GM12878 (cell line): ENCODE results near the gene TUB. TPM values are rescaled to one million over a fixed set of nuclear protein-coding genes. Genes with fewer than 3 reads are reported as not detected.

Experiments used
- ATAC-seq: fragments of 200-7000 bp; cut with Tn5 transposase; 3 replicates; pipeline ENCODE4 v1.9.1; 2020; ENCODE audit warnings: mild to moderate bottlenecking, moderate library complexity
- BruUV-seq: library from RNA; stranded (reverse); fragments of 400-500 nt; replicated peaks from 2 replicates; lab custom pipeline; 2021; lab: Mats Ljungman, UMichigan
- CTCF ChIA-PET: fragments of 300-600 bp; sonication (Branson Sonifier 250); formaldehyde crosslinking; extraction: SDS; loops from one replicate; lab custom pipeline; 2021; ENCODE audit warnings: inconsistent platforms; lab: Yijun Ruan, JAX
- POLR2A ChIA-PET: fragments of 350-600 bp; formaldehyde crosslinking; extraction: SDS; loops from one replicate; lab custom pipeline; 2021; ENCODE audit warnings: inconsistent platforms; lab: Charles Lee
- RAD21 ChIA-PET: fragments of 300-600 bp; sonication (Branson Sonifier 250); formaldehyde crosslinking; loops from one replicate; lab custom pipeline; 2023; ENCODE audit warnings: antibody characterized with exemption; ENCODE audit not compliant: unreplicated experiment; lab: Charles Lee
- SMC1A ChIA-PET: fragments of 300-600 bp; sonication (Branson Sonifier 250); formaldehyde crosslinking; loops from one replicate; lab custom pipeline; 2023; ENCODE audit not compliant: unreplicated experiment, uncharacterized antibody; lab: Charles Lee
- DNase-seq: peaks from one replicate; pipeline ENCODE4 v3.0.0-alpha.2; 2011; ENCODE audit warnings: low read depth, low spot score
- FAIRE-seq: peaks from 3 replicates; lab custom pipeline; 2011; peaks lifted over from hg19 to GRCh38; lab: Jason Lieb, UNC
- H2AFZ ChIP-seq: 2 replicates; pipeline ENCODE4 v1.6.0; 2011; ENCODE audit warnings: low read depth, low read length, control low read depth; ENCODE audit not compliant: control insufficient read depth
- H3K27ac ChIP-seq: 2 replicates; pipeline ENCODE4 v1.5.1; 2011; ENCODE audit warnings: control low read depth; ENCODE audit not compliant: control insufficient read depth, insufficient read depth
- H3K27me3 ChIP-seq, 2 experiments: replicated peaks in 1 of 2; 2 replicates each; pipeline versions ENCODE4 v1.6.0 to v1.6.1; 2011; ENCODE audit warnings: low read length in 1 of 2; ENCODE audit not compliant: control insufficient read depth in 2 of 2, insufficient read depth in 2 of 2
- H3K36me3 ChIP-seq, 2 experiments: 2 replicates each; pipeline ENCODE4 v1.5.1; 2011; ENCODE audit warnings: low read length in 1 of 2; ENCODE audit not compliant: control insufficient read depth in 2 of 2, insufficient read depth in 2 of 2
- H3K4me1 ChIP-seq: 2 replicates; pipeline ENCODE4 v1.6.1; 2011; ENCODE audit warnings: mild to moderate bottlenecking, low read length, moderate library complexity, mixed read lengths; ENCODE audit not compliant: control insufficient read depth, insufficient read depth
- H3K4me2 ChIP-seq: 2 replicates; pipeline ENCODE4 v1.6.0; 2011; ENCODE audit warnings: control low read depth; ENCODE audit not compliant: control insufficient read depth, insufficient read depth
- H3K4me3 ChIP-seq: fragments of 200-600 bp; sonication (generic); 2 replicates; pipeline ENCODE4 v1.5.1; 2016
- H3K79me2 ChIP-seq: 2 replicates; pipeline ENCODE4 v1.6.0; 2011; ENCODE audit warnings: low read length; ENCODE audit not compliant: control insufficient read depth, insufficient read depth
- H3K9ac ChIP-seq: 2 replicates; pipeline ENCODE4 v1.8.0; 2011; ENCODE audit warnings: low read length, control low read depth, mixed read lengths; ENCODE audit not compliant: control insufficient read depth, insufficient read depth
- H3K9me3 ChIP-seq: replicated peaks from 3 replicates; pipeline ENCODE4 v1.5.1; 2011; ENCODE audit warnings: mild to moderate bottlenecking, low read length; ENCODE audit not compliant: control insufficient read depth, insufficient read depth
- H4K20me1 ChIP-seq: 2 replicates; pipeline ENCODE4 v1.6.0; 2011; ENCODE audit not compliant: control insufficient read depth, insufficient read depth
- CHD4 ChIP-seq: fragments of 200-600 bp; sonication (generic); IDR thresholded peaks from 2 replicates; pipeline ENCODE4 v1.6.1; 2016; ENCODE audit warnings: mild to moderate bottlenecking
- FOS ChIP-seq: IDR thresholded peaks from 3 replicates; pipeline ENCODE4 v1.6.1; 2011; ENCODE audit warnings: borderline replicate concordance; ENCODE audit not compliant: insufficient read length; ENCODE audit errors: extremely low read depth
- GABPA ChIP-seq: IDR thresholded peaks from 2 replicates; pipeline ENCODE4 v1.6.1; 2014; ENCODE audit warnings: antibody characterized with exemption, low read depth, mild to moderate bottlenecking, inconsistent platforms
- NRF1 ChIP-seq: conservative IDR thresholded peaks from 2 replicates; pipeline ENCODE4 v1.6.1; 2011; ENCODE audit warnings: mild to moderate bottlenecking, low read depth, low read length, improper control_type of control experiment
- SRF ChIP-seq, 2 experiments: IDR thresholded peaks; 2 replicates each; pipeline ENCODE4 v1.6.1; 2011; ENCODE audit warnings: low read depth in 2 of 2, low read length in 2 of 2, mild to moderate bottlenecking in 1 of 2, moderate library complexity in 1 of 2
- YBX1 ChIP-seq: fragments of 450-650 bp; IDR thresholded peaks from 2 replicates; pipeline ENCODE4 v1.6.1; 2016; ENCODE audit warnings: antibody characterized with exemption
- ZNF24 ChIP-seq: fragments of 450-650 bp; IDR thresholded peaks from 2 replicates; pipeline ENCODE4 v1.6.1; 2017; ENCODE audit warnings: antibody characterized with exemption, mild to moderate bottlenecking
- WGBS: methylation state at CpG from one replicate; pipeline ENCODE4 v1.1.6; 2016; ENCODE audit warnings: low lambda C conversion rate; ENCODE audit not compliant: insufficient replicate concordance, insufficient coverage; ENCODE audit errors: missing lambda C conversion rate; 5-methylcytosine and 5-hydroxymethylcytosine counted together
- in situ Hi-C: fragments of 300-500 bp; cut with MboI; formaldehyde crosslinking; loops from 9 replicates; pipeline ENCODE4 v1.14.3; 2018; ENCODE audit warnings: mixed read lengths
- intact Hi-C: fragments of 100-400 bp; cut with micrococcal nuclease; formaldehyde crosslinking; loops from one replicate; pipeline ENCODE4 v1.14.2; 2022; ENCODE audit not compliant: unreplicated experiment
- polyA plus RNA-seq, 11 experiments: library from polyadenylated mRNA; depleted of rRNA in 4 of 11; unstranded in 6 of 11; stranded (reverse) in 5 of 11; fragments of >200 nt; fragmentation: Nextera tagmentation in 4 of 11; fragmentation: Illumina TruSeq in 1 of 11; extraction: Ambion mirVana in 4 of 11; extraction: Trizol in 1 of 11; gene quantifications; 1 replicate in 1 of 11; 2 replicates in 10 of 11; pipeline versions ENCODE4 v1.2.1 to v1.2.3, GENCODE V29; 2011 to 2016; ENCODE audit warnings: inconsistent platforms in 2 of 11, missing spikeins in 2 of 11, low read depth in 1 of 11
- total RNA-seq, 4 experiments: library from RNA; depleted of rRNA in 3 of 4; stranded (reverse); fragments of >200 nt in 3 of 4; fragmentation: Illumina TruSeq in 1 of 4; extraction: Trizol in 1 of 4; gene quantifications; 2 replicates each; pipeline versions ENCODE4 v1.2.1 to v1.2.3, GENCODE V29; 2013 to 2021
- TF ChIP-seq, protein P1 (sequence below): IDR thresholded peaks from 2 replicates; pipeline ENCODE4 v1.6.1; 2011; ENCODE audit warnings: low read depth, low read length, improper control_type of control experiment, borderline replicate concordance
- TF ChIP-seq, protein P2 (sequence below): IDR thresholded peaks from 2 replicates; pipeline ENCODE4 v1.6.1; 2012; ENCODE audit warnings: mild to moderate bottlenecking, low read depth, low read length
- TF ChIP-seq, protein P3 (sequence below): fragments of 450-650 bp; IDR thresholded peaks from 2 replicates; pipeline ENCODE4 v1.6.1; 2017; ENCODE audit warnings: borderline replicate concordance
- TF ChIP-seq, protein P4 (sequence below): fragments of 450-650 bp; IDR thresholded peaks from 2 replicates; pipeline ENCODE4 v1.6.1; 2018; ENCODE audit warnings: mild to moderate bottlenecking, low read depth, moderate library complexity; ENCODE audit not compliant: partially characterized antibody

Gene TUB
- total and polyA plus RNA-seq, 10 of the 15 experiments (the other 5 are each of a cell fraction or from before 2014, with no cell fraction given) = 0.01 to 0.06 (median 0.03) TPM; not detected in 6

DNA sequence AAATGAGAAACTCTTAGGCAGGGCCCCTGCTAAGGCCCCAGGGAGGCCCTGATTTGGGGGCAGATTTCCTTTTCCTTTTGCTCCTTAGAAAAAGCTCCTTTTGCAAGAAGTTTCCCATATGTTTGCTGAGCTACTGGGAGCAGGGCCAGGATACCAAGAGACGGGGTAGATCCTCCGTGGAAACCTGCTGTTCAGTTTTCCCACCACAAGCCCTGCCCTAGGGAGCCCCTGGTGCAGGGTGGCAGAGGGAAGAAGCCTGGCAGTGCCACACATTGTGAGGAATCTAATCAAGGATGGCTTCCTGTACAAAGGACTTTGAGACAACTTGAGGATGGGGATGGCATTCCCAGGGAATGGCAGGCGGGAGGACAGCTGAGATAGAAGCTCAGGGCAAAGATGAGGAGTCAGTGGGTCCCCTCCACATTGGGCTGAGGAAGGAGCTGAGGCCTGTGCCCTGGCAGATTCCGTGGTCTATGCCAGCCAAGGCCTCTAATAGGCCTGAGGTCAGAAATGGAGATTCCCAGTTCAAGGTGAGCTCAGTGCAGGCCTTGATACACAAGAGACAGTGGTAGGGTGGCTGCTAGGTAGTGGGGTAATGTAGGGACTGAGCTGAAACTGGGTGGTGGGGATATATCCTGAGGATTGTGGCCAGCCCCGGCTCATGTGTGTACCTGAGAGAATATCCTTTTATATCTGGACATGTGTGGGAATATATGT is 15.0 kb downstream of the TUB start:
- Histone ChIP-seq H3K79me2 (no peaks in the 10 kb centered on the region), H3K27ac (no peak overlapping the region), H3K27me3 (no peaks in the 10 kb centered on the region), H3K9me3 (no peaks in the 10 kb centered on the region), H3K36me3 (no peaks in the 10 kb centered on the region), H2AFZ (no peak overlapping the region), H3K4me1 (no peaks in the 10 kb centered on the region), H3K4me3 (no peak overlapping the region), H4K20me1 (no peaks in the 10 kb centered on the region), H3K4me2 (no peak overlapping the region), H3K9ac (no peak overlapping the region)
- ChIA-PET SMC1A (interaction anchor here (0.6 to 2.0 kb wide), 3 partner anchors 59 to 89 kb away, joined by 3 to 8 read pairs (median 3); no protein-coding TSS in a partner anchor), POLR2A (no interaction called here), CTCF (interaction anchor here (0.7 to 2.5 kb wide), 5 partner anchors 61 to 999 kb away, joined by 3 to 14 read pairs (median 5); no protein-coding TSS in a partner anchor), RAD21 (interaction anchor here (0.7 to 1.4 kb wide), 3 partner anchors 63 to 101 kb away, joined by 3 to 5 read pairs (median 3); no protein-coding TSS in a partner anchor)
- intact Hi-C loops = loop anchor here (10.0 kb wide), 1 partner anchor 201 kb away; no protein-coding TSS in a partner anchor
- ATAC-seq = no peak
- WGBS = 27% methylated on average over 5 of the region's 5 CpGs
- in situ Hi-C loops = loop anchor here (5.0 kb wide), 1 partner anchor 89 kb away; no protein-coding TSS in a partner anchor
- DNase-seq = no peak
- no peak for FAIRE-seq
- BruUV-seq = no TSS peak
- TF ChIP-seq FOS = no peak
- TF ChIP-seq NRF1 = no peak
- TF ChIP-seq, protein P1, sequence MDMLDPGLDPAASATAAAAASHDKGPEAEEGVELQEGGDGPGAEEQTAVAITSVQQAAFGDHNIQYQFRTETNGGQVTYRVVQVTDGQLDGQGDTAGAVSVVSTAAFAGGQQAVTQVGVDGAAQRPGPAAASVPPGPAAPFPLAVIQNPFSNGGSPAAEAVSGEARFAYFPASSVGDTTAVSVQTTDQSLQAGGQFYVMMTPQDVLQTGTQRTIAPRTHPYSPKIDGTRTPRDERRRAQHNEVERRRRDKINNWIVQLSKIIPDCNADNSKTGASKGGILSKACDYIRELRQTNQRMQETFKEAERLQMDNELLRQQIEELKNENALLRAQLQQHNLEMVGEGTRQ = no peak
- TF ChIP-seq ZNF24 = no peak
- TF ChIP-seq YBX1 = no peak
- no peak for TF ChIP-seq SRF (IDR thresholded peaks at IDR 0.05; ENCODE audit: low read depth in 2 of 2, low read length in 2 of 2)
- TF ChIP-seq, protein P2, sequence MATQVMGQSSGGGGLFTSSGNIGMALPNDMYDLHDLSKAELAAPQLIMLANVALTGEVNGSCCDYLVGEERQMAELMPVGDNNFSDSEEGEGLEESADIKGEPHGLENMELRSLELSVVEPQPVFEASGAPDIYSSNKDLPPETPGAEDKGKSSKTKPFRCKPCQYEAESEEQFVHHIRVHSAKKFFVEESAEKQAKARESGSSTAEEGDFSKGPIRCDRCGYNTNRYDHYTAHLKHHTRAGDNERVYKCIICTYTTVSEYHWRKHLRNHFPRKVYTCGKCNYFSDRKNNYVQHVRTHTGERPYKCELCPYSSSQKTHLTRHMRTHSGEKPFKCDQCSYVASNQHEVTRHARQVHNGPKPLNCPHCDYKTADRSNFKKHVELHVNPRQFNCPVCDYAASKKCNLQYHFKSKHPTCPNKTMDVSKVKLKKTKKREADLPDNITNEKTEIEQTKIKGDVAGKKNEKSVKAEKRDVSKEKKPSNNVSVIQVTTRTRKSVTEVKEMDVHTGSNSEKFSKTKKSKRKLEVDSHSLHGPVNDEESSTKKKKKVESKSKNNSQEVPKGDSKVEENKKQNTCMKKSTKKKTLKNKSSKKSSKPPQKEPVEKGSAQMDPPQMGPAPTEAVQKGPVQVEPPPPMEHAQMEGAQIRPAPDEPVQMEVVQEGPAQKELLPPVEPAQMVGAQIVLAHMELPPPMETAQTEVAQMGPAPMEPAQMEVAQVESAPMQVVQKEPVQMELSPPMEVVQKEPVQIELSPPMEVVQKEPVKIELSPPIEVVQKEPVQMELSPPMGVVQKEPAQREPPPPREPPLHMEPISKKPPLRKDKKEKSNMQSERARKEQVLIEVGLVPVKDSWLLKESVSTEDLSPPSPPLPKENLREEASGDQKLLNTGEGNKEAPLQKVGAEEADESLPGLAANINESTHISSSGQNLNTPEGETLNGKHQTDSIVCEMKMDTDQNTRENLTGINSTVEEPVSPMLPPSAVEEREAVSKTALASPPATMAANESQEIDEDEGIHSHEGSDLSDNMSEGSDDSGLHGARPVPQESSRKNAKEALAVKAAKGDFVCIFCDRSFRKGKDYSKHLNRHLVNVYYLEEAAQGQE = no peak
- no peak for TF ChIP-seq GABPA
- TF ChIP-seq, protein P3, sequence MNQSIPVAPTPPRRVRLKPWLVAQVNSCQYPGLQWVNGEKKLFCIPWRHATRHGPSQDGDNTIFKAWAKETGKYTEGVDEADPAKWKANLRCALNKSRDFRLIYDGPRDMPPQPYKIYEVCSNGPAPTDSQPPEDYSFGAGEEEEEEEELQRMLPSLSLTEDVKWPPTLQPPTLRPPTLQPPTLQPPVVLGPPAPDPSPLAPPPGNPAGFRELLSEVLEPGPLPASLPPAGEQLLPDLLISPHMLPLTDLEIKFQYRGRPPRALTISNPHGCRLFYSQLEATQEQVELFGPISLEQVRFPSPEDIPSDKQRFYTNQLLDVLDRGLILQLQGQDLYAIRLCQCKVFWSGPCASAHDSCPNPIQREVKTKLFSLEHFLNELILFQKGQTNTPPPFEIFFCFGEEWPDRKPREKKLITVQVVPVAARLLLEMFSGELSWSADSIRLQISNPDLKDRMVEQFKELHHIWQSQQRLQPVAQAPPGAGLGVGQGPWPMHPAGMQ = no peak
- TF ChIP-seq, protein P4, sequence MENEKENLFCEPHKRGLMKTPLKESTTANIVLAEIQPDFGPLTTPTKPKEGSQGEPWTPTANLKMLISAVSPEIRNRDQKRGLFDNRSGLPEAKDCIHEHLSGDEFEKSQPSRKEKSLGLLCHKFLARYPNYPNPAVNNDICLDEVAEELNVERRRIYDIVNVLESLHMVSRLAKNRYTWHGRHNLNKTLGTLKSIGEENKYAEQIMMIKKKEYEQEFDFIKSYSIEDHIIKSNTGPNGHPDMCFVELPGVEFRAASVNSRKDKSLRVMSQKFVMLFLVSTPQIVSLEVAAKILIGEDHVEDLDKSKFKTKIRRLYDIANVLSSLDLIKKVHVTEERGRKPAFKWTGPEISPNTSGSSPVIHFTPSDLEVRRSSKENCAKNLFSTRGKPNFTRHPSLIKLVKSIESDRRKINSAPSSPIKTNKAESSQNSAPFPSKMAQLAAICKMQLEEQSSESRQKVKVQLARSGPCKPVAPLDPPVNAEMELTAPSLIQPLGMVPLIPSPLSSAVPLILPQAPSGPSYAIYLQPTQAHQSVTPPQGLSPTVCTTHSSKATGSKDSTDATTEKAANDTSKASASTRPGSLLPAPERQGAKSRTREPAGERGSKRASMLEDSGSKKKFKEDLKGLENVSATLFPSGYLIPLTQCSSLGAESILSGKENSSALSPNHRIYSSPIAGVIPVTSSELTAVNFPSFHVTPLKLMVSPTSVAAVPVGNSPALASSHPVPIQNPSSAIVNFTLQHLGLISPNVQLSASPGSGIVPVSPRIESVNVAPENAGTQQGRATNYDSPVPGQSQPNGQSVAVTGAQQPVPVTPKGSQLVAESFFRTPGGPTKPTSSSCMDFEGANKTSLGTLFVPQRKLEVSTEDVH = no peak
- TF ChIP-seq CHD4 = no peak
